HG03159 (cell line): Measurements from ENCODE around the gene ADAM12.

ENCODE experiments used
- ATAC-seq: cut with Tn5 transposase; IDR thresholded peaks from one replicate; pipeline ENCODE4 v1.9.1; 2021; ENCODE audit warnings: mild to moderate bottlenecking, moderate library complexity; ENCODE audit not compliant: unreplicated experiment

Gene ADAM12

GRCh38 chr10:126092366-126093215, 295.7 kb downstream of the ADAM12 start:
- ATAC-seq, result no peak

- ATAC-seq, result no peak
These were observed 297.2 kb downstream of the ADAM12 start for GRCh38 chr10:126090911-126091728.

- no peak for ATAC-seq
These were observed 297.8 kb downstream of the ADAM12 start for GRCh38 chr10:126090443-126090842.

DNA sequence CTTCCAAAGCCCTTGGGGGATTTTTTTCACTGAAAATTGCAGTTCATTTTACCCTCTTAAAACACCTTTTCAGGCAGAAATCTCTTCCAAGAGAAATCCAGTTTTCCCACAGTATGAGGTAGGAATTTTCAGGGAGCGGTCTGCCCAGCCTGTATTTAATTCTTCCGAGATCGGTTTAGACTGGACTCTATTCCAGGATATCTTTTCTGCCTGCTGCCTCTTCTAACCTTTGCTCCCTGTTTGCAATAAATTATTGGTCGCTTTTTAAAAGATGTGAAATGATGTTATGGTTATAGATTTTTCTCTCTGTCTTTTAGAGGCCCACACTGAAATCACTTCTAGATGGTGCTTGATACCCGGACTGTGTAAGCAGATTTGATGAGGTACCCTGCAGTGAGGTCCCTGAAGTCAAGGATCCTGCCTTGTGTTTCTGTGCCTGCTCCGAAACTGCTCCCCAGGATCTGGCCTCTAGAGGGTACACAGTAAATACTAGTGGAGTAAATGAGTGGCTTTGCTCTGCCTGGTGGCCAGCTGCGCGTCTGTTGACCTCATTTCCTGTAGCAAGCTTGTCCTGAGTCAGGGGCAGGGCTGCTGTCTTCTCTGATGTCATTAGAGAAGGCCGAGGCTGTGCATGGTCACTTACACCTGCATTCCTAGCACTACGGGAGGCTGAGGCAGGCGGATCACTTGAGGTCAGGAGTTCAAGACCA, 300.3 kb downstream of the ADAM12 start:
- no peak for ATAC-seq

GRCh38 chr10:126087153-126087680, 301.1 kb downstream of the ADAM12 start:
- no peak for ATAC-seq

DNA sequence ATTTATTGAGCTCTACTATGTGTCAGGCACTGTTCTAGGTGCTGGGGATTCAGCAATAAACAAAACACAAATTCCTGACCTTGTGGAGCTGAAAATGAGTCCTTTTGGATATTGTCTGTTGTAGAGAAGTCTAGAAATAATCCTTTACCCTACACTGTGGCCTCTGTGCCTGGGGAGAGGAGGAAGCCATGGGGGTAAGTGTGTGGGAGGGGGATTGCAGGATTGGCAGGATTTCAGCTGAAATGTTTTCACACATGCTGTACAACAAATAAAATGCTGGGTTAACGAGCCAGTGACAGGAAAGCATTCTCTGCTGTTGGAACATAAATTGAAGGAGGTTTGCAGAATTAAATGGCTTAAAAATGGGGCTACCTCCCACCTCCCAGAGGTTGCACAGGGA, 302.5 kb downstream of the ADAM12 start:
- no peak for ATAC-seq

GRCh38 chr10:126084369-126084768, 303.9 kb downstream of the ADAM12 start:
- no peak for ATAC-seq

DNA sequence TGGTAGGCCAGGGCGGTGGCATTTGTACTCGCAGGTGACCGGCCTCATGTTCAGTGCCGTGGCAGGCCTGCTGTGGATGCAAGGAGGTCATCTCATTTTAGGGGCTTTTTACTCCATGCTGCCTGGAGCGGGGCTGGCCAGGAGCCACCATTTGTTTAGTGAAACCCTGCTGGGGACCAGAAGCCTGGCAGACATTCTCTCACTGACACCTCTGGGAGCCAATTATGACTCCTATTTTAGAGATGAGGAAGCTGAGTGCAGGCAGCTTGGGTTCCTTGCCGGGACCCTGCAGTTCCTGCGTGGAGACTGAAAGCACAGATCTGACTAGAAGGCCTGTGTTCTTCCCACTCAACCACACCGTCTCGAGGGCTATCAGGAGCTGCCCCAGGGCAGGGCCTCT, 305.3 kb downstream of the ADAM12 start:
- no peak for ATAC-seq

DNA sequence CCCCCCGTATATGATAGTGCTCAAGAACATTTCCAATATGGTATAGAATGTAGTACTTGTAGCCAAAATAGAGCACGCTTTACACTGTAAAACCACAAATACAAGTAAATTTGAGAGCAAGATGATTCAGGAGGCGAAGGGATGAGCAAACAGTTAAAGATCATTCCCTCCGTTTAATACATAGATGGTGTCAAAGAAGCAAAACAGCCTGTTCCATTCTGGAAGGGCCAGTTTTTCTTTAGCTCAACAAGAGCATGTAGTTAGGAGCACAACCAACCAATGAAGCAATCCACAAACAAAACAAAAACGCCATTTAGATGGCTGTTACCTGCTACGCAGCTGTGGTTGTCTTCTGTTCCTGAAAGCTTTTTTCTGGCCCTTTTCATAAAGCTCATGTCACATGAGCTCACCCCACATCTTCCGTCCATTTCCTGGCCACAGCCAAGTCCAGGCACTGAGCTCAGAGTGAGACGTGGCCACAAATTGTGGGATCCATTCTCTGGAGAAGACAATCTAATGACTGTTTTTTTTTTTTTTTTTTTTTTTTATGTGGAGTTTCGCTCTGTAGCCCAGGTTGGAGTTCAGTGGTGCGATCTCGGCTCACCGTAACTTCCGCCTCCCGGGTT, 306.3 kb downstream of the ADAM12 start:
- no peak for ATAC-seq

- no peak for ATAC-seq
These were observed 307.3 kb downstream of the ADAM12 start for GRCh38 chr10:126080879-126081411.

DNA sequence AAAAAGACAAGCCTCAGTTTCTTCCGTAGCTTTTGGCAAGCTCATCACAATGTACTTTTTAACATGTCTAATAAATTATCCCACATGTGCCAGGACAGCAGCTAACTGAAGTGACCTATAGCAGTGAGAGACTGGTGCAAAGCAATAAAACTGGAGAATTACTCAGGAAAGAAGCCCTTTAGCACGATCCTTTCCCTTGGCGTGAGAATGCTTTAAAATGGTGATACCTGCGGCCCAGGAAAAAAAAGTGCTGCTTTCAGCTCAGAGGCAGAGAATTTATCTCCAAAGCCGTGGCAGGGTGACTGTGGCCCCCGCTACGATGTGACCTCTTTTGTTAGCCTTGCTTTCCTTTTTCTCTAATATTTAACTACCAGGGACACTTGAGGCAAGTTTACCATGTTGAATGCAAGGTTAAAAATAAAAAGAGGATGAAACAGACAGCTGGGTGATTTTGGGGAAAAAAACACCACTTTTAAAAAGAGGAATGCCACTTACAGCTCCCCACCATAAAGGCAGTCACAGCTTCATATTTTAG, 307.9 kb downstream of the ADAM12 start:
- ATAC-seq, result no peak

- no peak for ATAC-seq
These were observed 313.3 kb downstream of the ADAM12 start for GRCh38 chr10:126075009-126075408.

DNA sequence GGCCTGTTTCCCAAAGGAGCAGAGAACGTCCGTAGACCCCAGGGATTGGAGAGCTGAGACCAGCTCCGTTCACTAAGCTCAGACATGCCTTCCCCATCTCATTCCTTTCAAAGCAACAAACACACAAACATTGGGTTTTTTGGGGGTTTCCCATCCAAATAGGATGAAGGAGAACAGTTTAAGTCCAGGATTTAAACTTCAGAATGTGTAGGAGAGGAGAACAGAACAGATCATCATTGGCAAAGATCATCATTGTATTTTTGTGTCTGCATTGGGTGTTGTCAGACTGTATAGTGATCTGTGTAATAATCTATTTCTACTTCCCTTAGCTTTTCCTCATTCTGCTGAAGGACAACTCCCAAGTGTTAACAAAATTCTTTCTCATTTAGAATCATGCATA, 314.0 kb downstream of the ADAM12 start:
- ATAC-seq, result no peak

DNA sequence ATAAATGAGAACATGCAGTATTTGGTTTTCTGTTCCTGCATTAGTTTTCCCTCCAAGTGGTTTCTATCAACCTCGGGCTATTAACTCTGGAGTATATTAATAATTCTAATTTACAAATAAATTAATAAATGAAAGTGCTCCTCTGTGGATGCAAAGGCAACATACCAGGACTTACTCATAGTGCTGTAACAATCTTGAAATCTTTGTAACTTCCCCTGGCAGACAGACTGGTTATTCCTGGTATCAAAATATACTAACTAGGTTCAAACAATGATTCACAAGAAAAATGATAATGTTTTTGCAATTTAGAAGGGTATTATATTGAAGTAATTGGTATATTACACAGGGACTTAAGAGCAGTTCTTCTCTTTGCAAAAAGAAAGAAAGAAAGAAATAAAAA, 314.7 kb downstream of the ADAM12 start:
- no peak for ATAC-seq

GRCh38 chr10:126072622-126073021, 315.7 kb downstream of the ADAM12 start:
- ATAC-seq, result no peak

DNA sequence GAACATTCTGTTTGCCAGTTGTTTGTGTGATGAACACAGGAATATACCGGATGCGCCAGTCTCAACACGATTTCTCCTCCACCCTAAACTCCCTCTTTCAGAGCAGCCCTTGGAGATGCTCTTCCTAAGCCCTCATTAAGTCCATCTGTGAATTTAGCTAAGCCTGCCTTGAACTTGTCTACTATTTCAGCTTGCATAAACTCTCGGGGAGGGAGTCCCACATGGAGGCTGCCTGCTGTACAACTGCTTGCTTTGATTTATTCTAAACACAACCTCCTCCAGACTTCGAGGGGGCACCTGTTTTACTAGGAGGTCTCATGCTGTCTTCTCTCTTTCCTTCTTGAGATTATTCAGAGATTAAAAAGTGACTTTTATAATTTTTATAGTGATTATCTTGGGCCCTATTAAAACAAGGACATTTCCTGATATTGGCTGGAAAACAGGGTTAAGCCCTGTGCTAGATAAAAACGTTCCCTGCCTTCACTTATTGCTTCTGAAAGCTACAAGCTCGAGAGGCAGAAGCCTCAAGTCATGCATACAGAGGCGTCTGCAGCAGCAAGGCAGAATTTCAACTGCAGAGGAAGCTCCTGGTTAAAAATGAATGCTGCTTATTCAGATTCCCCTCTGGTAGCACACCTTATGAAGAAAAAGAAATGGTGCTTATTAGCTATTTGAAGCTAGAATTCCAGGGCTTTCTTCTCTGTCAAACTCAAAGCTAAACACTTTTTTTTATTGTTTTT, 317.6 kb downstream of the ADAM12 start:
- ATAC-seq, result no peak

DNA sequence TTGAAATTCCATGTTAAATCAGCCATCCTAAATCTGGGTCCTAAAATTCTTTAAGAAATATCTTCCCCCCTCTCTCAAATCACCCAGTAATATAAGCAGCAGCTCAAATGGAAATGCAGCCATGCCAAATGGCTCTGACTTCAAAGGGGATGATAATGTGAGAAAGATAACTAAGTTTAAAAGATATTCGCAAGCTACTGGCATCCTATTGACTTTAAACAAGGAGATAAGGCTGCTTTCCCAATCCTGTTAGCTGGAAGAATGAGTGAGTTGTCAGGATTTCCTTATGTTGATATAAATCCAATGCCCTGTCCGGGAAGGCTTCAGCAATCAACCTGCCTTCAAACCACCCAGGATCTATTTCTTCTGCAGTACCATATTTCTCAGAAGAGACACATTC, 320.0 kb downstream of the ADAM12 start:
- ATAC-seq, result no peak

GRCh38 chr10:126066456-126066855, 321.8 kb downstream of the ADAM12 start:
- no peak for ATAC-seq

GRCh38 chr10:126065751-126066377, 322.4 kb downstream of the ADAM12 start:
- ATAC-seq, result no peak
